ENCODE measurements around the gene GRIN1.

The GRIN1 gene

DNA sequence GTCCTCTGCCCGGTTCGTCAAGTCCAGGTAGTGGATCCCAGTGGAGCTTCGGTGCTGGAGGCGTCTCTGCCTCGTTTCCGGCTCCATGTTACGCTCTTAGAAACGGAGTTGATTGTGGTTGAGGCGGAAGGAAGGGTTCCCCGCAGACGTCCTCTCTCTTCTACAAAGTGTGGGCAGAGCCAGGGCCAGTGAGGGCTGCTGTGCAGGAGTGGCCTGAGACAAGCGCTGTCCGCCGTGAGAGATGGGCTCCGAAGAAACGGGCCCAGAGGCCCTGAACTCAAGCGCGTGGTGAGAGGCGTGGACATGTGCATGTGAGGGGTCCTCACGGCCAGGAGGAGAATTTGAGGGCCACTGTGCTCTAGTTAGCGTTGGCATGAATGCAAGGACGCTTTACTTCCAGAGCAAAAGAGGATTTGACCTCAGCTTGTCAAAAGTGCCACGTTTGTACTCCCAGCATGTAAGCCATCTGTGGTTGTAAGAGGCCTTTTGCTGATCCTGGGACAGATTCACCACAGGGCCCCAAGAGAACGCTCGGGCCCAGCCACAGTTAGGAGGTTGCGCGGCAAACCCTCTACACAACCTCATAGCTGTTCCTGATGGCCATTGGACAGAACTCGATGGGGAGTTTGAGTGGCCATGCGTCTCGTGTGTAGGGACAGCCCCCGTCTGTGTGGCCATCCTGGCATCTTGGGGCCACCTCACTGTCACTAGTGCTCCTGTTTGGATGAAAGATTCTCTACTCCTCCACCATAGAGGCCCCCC lies 42.0 kb upstream of the GRIN1 start:
- Histone ChIP-seq H3K9ac (ENCODE audit: low read length) (no peak overlapping the region), H3K27me3 (ENCODE audit: low read length) (no peaks in the 10 kb centered on the region), H3K4me3 (ENCODE audit: insufficient read depth, low read length, poor library complexity, severe bottlenecking) (no peak overlapping the region), H3F3A (ENCODE audit: insufficient read depth) (no peaks in the 10 kb centered on the region), H3K4me2 (ENCODE audit: low read depth, low read length, poor library complexity, severe bottlenecking) (no peak overlapping the region), H3K27ac (ENCODE audit: low read depth, low read length) (no peak overlapping the region), H4K20me1 (ENCODE audit: low read depth, low read length) (no peaks in the 10 kb centered on the region), H3K79me2 (ENCODE audit: insufficient read depth, low read length) (no peaks in the 10 kb centered on the region), H3K36me3 (ENCODE audit: low read length) (peaks cover 12% of the 10 kb centered on the region), H3K9me2 (replicated peaks; ENCODE audit: insufficient read depth, low read length) (no peaks in the 10 kb centered on the region), H2AFZ (ENCODE audit: low read depth, low read length, severe bottlenecking) (no peak overlapping the region), H3K9me3 (ENCODE audit: insufficient read depth, low read length) (peaks cover 8% of the 10 kb centered on the region; the same call in 1 of the 2 replicates)
- no peak for TF ChIP-seq EZH2phosphoT487 (conservative IDR thresholded peaks at IDR 0.05; ENCODE audit: low read length)
- TF ChIP-seq, protein P1, sequence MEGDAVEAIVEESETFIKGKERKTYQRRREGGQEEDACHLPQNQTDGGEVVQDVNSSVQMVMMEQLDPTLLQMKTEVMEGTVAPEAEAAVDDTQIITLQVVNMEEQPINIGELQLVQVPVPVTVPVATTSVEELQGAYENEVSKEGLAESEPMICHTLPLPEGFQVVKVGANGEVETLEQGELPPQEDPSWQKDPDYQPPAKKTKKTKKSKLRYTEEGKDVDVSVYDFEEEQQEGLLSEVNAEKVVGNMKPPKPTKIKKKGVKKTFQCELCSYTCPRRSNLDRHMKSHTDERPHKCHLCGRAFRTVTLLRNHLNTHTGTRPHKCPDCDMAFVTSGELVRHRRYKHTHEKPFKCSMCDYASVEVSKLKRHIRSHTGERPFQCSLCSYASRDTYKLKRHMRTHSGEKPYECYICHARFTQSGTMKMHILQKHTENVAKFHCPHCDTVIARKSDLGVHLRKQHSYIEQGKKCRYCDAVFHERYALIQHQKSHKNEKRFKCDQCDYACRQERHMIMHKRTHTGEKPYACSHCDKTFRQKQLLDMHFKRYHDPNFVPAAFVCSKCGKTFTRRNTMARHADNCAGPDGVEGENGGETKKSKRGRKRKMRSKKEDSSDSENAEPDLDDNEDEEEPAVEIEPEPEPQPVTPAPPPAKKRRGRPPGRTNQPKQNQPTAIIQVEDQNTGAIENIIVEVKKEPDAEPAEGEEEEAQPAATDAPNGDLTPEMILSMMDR (IDR thresholded peaks at IDR 0.05; ENCODE audit: insufficient read depth, low read length, poor library complexity, severe bottlenecking) = no peak

GRCh38 chr9:137097761-137098462 lies 41.0 kb upstream of the GRIN1 start:
- peaks cover 22% of the 10 kb centered on the region for H3K36me3 ChIP-seq (ENCODE audit: low read length)
- TF ChIP-seq, protein P1 (IDR thresholded peaks at IDR 0.05; ENCODE audit: insufficient read depth, low read length, poor library complexity, severe bottlenecking) = no peak
- no peak for TF ChIP-seq EZH2phosphoT487 (conservative IDR thresholded peaks at IDR 0.05; ENCODE audit: low read length)
- H3K4me2 ChIP-seq (ENCODE audit: low read depth, low read length, poor library complexity, severe bottlenecking) = no peak overlapping the region

DNA sequence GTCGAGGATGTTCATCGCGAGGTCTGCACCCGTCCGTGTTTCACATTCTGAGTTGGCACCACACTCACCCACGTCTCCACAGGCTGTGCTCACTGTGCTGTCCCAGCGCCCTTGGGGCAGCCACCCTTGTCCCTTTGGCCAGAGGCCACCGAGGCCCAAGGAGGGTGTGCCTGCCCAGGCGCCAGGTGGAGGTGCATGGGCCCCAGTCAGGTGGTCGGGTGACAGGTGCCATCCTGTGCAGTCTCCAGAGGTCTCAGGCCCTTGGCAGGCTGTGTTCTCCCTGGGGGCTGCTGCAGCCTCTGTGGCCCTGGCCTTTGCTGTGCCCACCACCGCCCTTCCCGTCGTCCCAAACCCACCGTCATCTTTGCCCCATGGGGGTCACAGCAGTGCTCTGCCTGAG lies 39.7 kb upstream of the GRIN1 start:
- Histone ChIP-seq H3K9me2 (replicated peaks; ENCODE audit: insufficient read depth, low read length) (no peaks in the 10 kb centered on the region), H2AFZ (ENCODE audit: low read depth, low read length, severe bottlenecking) (no peak overlapping the region), H3K79me2 (ENCODE audit: insufficient read depth, low read length) (no peaks in the 10 kb centered on the region), H3K9me3 (ENCODE audit: insufficient read depth, low read length) (peaks cover 23% of the 10 kb centered on the region; the same call in 1 of the 2 replicates), H3K27me3 (ENCODE audit: low read length) (no peaks in the 10 kb centered on the region), H3K4me3 (ENCODE audit: insufficient read depth, low read length, poor library complexity, severe bottlenecking) (no peak overlapping the region), H3K36me3 (ENCODE audit: low read length) (peaks cover 31% of the 10 kb centered on the region), H3F3A (ENCODE audit: insufficient read depth) (no peaks in the 10 kb centered on the region), H3K27ac (ENCODE audit: low read depth, low read length) (no peak overlapping the region), H3K4me2 (ENCODE audit: low read depth, low read length, poor library complexity, severe bottlenecking) (no peak overlapping the region), H3K9ac (ENCODE audit: low read length) (no peak overlapping the region), H4K20me1 (ENCODE audit: low read depth, low read length) (no peaks in the 10 kb centered on the region)
- no peak for TF ChIP-seq EZH2phosphoT487 (conservative IDR thresholded peaks at IDR 0.05; ENCODE audit: low read length)
- TF ChIP-seq, protein P1 (IDR thresholded peaks at IDR 0.05; ENCODE audit: insufficient read depth, low read length, poor library complexity, severe bottlenecking) = no peak

More at GRCh38 chr9:137097761-137098462, 41.0 kb upstream of the GRIN1 start:
- no peak overlapping the region for H3K27ac ChIP-seq (ENCODE audit: low read depth, low read length)
- no peaks in the 10 kb centered on the region for H3F3A ChIP-seq (ENCODE audit: insufficient read depth)
- no peaks in the 10 kb centered on the region for H3K79me2 ChIP-seq (ENCODE audit: insufficient read depth, low read length)
- no peak overlapping the region for H3K4me3 ChIP-seq (ENCODE audit: insufficient read depth, low read length, poor library complexity, severe bottlenecking)
- H3K27me3 ChIP-seq (ENCODE audit: low read length) = no peaks in the 10 kb centered on the region
- H3K9me3 ChIP-seq (ENCODE audit: insufficient read depth, low read length) = peaks cover 17% of the 10 kb centered on the region; the same call in 1 of the 2 replicates
- H2AFZ ChIP-seq (ENCODE audit: low read depth, low read length, severe bottlenecking) = no peak overlapping the region
- H4K20me1 ChIP-seq (ENCODE audit: low read depth, low read length) = no peaks in the 10 kb centered on the region
- H3K9me2 ChIP-seq (replicated peaks; ENCODE audit: insufficient read depth, low read length) = no peaks in the 10 kb centered on the region
- H3K9ac ChIP-seq (ENCODE audit: low read length) = no peak overlapping the region

Measured in SU-DHL-6 (cell line).